ENCODE results near the gene GSK3B.
"Not testable (repeated sequence)": the region's sequence is repeated elsewhere in the genome, so short reads cannot be mapped to it uniquely, and the experiment has no call there.

DNA sequence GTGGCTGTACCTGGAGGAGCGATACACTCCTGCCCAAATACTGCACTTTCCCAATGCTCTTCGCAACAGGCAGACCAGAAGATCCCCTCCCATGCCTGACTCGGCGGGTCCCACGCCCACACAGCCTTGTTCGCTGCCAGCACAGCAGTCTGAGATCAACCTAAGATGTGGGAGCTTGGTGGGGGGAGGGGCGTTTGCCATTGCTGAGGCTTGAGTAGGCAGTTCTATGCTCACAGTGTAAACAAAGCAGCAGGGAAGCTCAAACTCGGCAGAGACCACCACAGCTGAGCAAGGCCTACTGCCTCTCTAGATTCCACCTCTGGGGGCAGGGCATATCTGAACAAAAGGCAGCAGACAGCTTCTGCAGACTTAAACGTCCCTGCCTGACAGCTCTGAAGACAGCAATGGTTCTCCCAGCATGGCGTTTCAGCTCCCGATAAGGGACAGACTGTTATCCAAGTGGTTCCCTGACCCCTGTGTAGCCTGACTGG lies 90.2 kb downstream of the GSK3B start:
- TF ChIP-seq POLR2A (IDR thresholded peaks at IDR 0.05): not testable (repeated sequence)
- TF ChIP-seq, protein P1, sequence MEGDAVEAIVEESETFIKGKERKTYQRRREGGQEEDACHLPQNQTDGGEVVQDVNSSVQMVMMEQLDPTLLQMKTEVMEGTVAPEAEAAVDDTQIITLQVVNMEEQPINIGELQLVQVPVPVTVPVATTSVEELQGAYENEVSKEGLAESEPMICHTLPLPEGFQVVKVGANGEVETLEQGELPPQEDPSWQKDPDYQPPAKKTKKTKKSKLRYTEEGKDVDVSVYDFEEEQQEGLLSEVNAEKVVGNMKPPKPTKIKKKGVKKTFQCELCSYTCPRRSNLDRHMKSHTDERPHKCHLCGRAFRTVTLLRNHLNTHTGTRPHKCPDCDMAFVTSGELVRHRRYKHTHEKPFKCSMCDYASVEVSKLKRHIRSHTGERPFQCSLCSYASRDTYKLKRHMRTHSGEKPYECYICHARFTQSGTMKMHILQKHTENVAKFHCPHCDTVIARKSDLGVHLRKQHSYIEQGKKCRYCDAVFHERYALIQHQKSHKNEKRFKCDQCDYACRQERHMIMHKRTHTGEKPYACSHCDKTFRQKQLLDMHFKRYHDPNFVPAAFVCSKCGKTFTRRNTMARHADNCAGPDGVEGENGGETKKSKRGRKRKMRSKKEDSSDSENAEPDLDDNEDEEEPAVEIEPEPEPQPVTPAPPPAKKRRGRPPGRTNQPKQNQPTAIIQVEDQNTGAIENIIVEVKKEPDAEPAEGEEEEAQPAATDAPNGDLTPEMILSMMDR (IDR thresholded peaks at IDR 0.05): not testable (repeated sequence)
